Skeletal muscle tissue (tissue), 4 donors: ENCODE results near the gene CCDC54. TPM values are rescaled to one million over a fixed set of nuclear protein-coding genes. Genes with fewer than 3 reads are reported as not detected.

ENCODE experiments used
- H3K27ac ChIP-seq: one replicate; pipeline ENCODE4 v1.7.0; 2013; ENCODE audit warnings: mild to moderate bottlenecking, low read depth, low read length, inconsistent platforms
- H3K27me3 ChIP-seq, 3 donors: one replicate each; pipeline ENCODE4 v1.7.0; 2013; ENCODE audit warnings: low read length in 3 of 3; ENCODE audit not compliant: control insufficient read depth in 3 of 3, insufficient read depth in 3 of 3
- H3K36me3 ChIP-seq, 3 donors: one replicate each; pipeline ENCODE4 v1.7.0; 2013; ENCODE audit warnings: low read length in 3 of 3; ENCODE audit not compliant: control insufficient read depth in 3 of 3, insufficient read depth in 3 of 3
- H3K4me1 ChIP-seq, 3 donors: one replicate each; pipeline ENCODE4 v1.7.0; 2013; ENCODE audit warnings: low read length in 3 of 3, mild to moderate bottlenecking in 3 of 3; ENCODE audit not compliant: control insufficient read depth in 3 of 3, insufficient read depth in 3 of 3
- H3K4me3 ChIP-seq, 3 donors: one replicate each; pipeline ENCODE4 v1.7.0; 2013; ENCODE audit warnings: low read length in 3 of 3
- H3K9ac ChIP-seq, 3 donors: one replicate each; pipeline ENCODE4 v1.7.0; 2013; ENCODE audit warnings: low read length in 3 of 3, mild to moderate bottlenecking in 3 of 3, moderate library complexity in 2 of 3, low read depth in 1 of 3
- H3K9me3 ChIP-seq, 3 donors: one replicate each; pipeline ENCODE4 v1.7.0; 2013; ENCODE audit warnings: low read length in 3 of 3; ENCODE audit not compliant: control insufficient read depth in 3 of 3
- total RNA-seq: library from RNA; depleted of rRNA; stranded (reverse); fragments of >200 nt; gene quantifications from one replicate; pipeline ENCODE4 v1.2.3, GENCODE V29; 2014
- donor health status: Osteomylitis.

The CCDC54 gene
- total RNA-seq, 1 donor from 2014 or later: not detected

- Histone ChIP-seq H3K9me3 (no peaks in the 10 kb centered on the region), H3K27ac (no peak overlapping the region), H3K9ac (no peak overlapping the region), H3K4me3 (no peak overlapping the region), H3K4me1 (no peaks in the 10 kb centered on the region), H3K36me3 (no peaks in the 10 kb centered on the region), H3K27me3 (no peaks in the 10 kb centered on the region)
Measured at GRCh38 chr3:107366766-107367165, 10.5 kb upstream of the CCDC54 start.

GRCh38 chr3:107367353-107367752 lies 9.9 kb upstream of the CCDC54 start:
- Histone ChIP-seq H3K4me3 (no peak overlapping the region), H3K27ac (no peak overlapping the region), H3K9ac (no peak overlapping the region), H3K36me3 (no peaks in the 10 kb centered on the region), H3K9me3 (no peaks in the 10 kb centered on the region), H3K4me1 (no peaks in the 10 kb centered on the region), H3K27me3 (no peaks in the 10 kb centered on the region)

GRCh38 chr3:107368654-107369398 lies 8.4 kb upstream of the CCDC54 start:
- Histone ChIP-seq H3K4me1 (no peaks in the 10 kb centered on the region), H3K36me3 (no peaks in the 10 kb centered on the region), H3K9ac (no peak overlapping the region), H3K4me3 (no peak overlapping the region), H3K27me3 (no peaks in the 10 kb centered on the region), H3K27ac (no peak overlapping the region), H3K9me3 (no peaks in the 10 kb centered on the region)

- H3K9ac ChIP-seq: no peak overlapping the region
- no peaks in the 10 kb centered on the region for H3K9me3 ChIP-seq
- H3K27me3 ChIP-seq: no peaks in the 10 kb centered on the region
- H3K36me3 ChIP-seq: no peaks in the 10 kb centered on the region
- no peak overlapping the region for H3K27ac ChIP-seq
- no peak overlapping the region for H3K4me3 ChIP-seq
- no peaks in the 10 kb centered on the region for H3K4me1 ChIP-seq
Measured at GRCh38 chr3:107369791-107370190, 7.4 kb upstream of the CCDC54 start.

GRCh38 chr3:107370907-107371306 lies 6.3 kb upstream of the CCDC54 start:
- H3K4me1 ChIP-seq: no peaks in the 10 kb centered on the region
- H3K9me3 ChIP-seq: no peaks in the 10 kb centered on the region
- H3K27ac ChIP-seq: no peak overlapping the region
- H3K27me3 ChIP-seq: no peaks in the 10 kb centered on the region
- H3K36me3 ChIP-seq: no peaks in the 10 kb centered on the region
- no peak overlapping the region for H3K9ac ChIP-seq
- no peak overlapping the region for H3K4me3 ChIP-seq

GRCh38 chr3:107372506-107372905 lies 4.7 kb upstream of the CCDC54 start:
- no peak overlapping the region for H3K27ac ChIP-seq
- no peaks in the 10 kb centered on the region for H3K9me3 ChIP-seq
- H3K27me3 ChIP-seq: no peaks in the 10 kb centered on the region
- no peak overlapping the region for H3K4me3 ChIP-seq
- no peaks in the 10 kb centered on the region for H3K36me3 ChIP-seq
- no peaks in the 10 kb centered on the region for H3K4me1 ChIP-seq
- no peak overlapping the region for H3K9ac ChIP-seq

GRCh38 chr3:107373896-107374295 lies 3.3 kb upstream of the CCDC54 start:
- H3K27me3 ChIP-seq: no peaks in the 10 kb centered on the region
- H3K36me3 ChIP-seq: no peaks in the 10 kb centered on the region
- H3K4me3 ChIP-seq: no peak overlapping the region
- H3K27ac ChIP-seq: no peak overlapping the region
- no peak overlapping the region for H3K9ac ChIP-seq
- H3K4me1 ChIP-seq: no peaks in the 10 kb centered on the region
- H3K9me3 ChIP-seq: no peaks in the 10 kb centered on the region

GRCh38 chr3:107375682-107376081 lies 1.6 kb upstream of the CCDC54 start:
- Histone ChIP-seq H3K9me3 (no peaks in the 10 kb centered on the region), H3K4me1 (no peaks in the 10 kb centered on the region), H3K9ac (no peak overlapping the region), H3K4me3 (no peak overlapping the region), H3K27me3 (no peaks in the 10 kb centered on the region), H3K36me3 (no peaks in the 10 kb centered on the region), H3K27ac (no peak overlapping the region)

GRCh38 chr3:107382631-107383030 lies 5.4 kb downstream of the CCDC54 start:
- Histone ChIP-seq H3K36me3 (no peaks in the 10 kb centered on the region), H3K4me3 (no peak overlapping the region)

GRCh38 chr3:107384428-107384827 lies 7.2 kb downstream of the CCDC54 start:
- H3K4me1 ChIP-seq: no peaks in the 10 kb centered on the region
- no peaks in the 10 kb centered on the region for H3K27me3 ChIP-seq
- no peak overlapping the region for H3K9ac ChIP-seq
- no peak overlapping the region for H3K27ac ChIP-seq
- H3K9me3 ChIP-seq: no peaks in the 10 kb centered on the region
- no peaks in the 10 kb centered on the region for H3K36me3 ChIP-seq
- no peak overlapping the region for H3K4me3 ChIP-seq

More at GRCh38 chr3:107382631-107383030, 5.4 kb downstream of the CCDC54 start:
- no peaks in the 10 kb centered on the region for H3K9me3 ChIP-seq
- no peak overlapping the region for H3K27ac ChIP-seq
- H3K27me3 ChIP-seq: no peaks in the 10 kb centered on the region
- no peak overlapping the region for H3K9ac ChIP-seq
- H3K4me1 ChIP-seq: no peaks in the 10 kb centered on the region
